ENCODE measurements around the gene DAB1. TPM values are rescaled to one million over a fixed set of nuclear protein-coding genes. Genes with fewer than 3 reads are reported as not detected.
A peak's percentile ranks its signal among the peaks of the same experiment; 100 is the strongest.

The DAB1 gene
- polyA plus RNA-seq, 4 donors, result 3.0 to 77.0 (median 24.3) TPM

- FAIRE-seq, result no peak
- 93 to 99% (median 97%) methylated on average over 3 of the region's 3 CpGs for WGBS, 3 donors
Observed at GRCh38 chr1:57250021-57250420, 173.8 kb downstream of the DAB1 start.

GRCh38 chr1:57249511-57249910 is 174.3 kb downstream of the DAB1 start:
- Histone ChIP-seq H3K4me1 (ENCODE audit: control insufficient read depth in 3 of 3, insufficient read depth in 2 of 3, low read depth in 1 of 3, low read length in 2 of 3) (no peaks in the 10 kb centered on the region), H3K27ac (ENCODE audit: low read depth in 1 of 3, low read length in 2 of 3) (no peak overlapping the region), H3K4me3 (ENCODE audit: low read depth in 1 of 3, low read length in 3 of 3) (no peak overlapping the region), H3K36me3 (ENCODE audit: control insufficient read depth in 3 of 3, insufficient read depth in 2 of 3, low read depth in 1 of 3, low read length in 3 of 3) (peaks cover 0 to 7% (median 0%) of the 10 kb centered on the region in 3 donors), H3K9me3 (ENCODE audit: control insufficient read depth in 2 of 2, insufficient read depth in 1 of 2, low read depth in 1 of 2, low read length in 1 of 2) (peaks cover 0 to 9% of the 10 kb centered on the region in 2 donors), H3K27me3 (ENCODE audit: control insufficient read depth in 3 of 3, insufficient read depth in 3 of 3, low read length in 3 of 3) (no peaks in the 10 kb centered on the region)
- WGBS, 3 donors, result 46 to 96% (median 68%) methylated on average over 2 of the region's 2 CpGs
- no peak for DNase-seq
- FAIRE-seq, result no peak

More at GRCh38 chr1:57250021-57250420, 173.8 kb downstream of the DAB1 start:
- no peak for DNase-seq
- Histone ChIP-seq H3K4me1 (ENCODE audit: control insufficient read depth in 3 of 3, insufficient read depth in 2 of 3, low read depth in 1 of 3, low read length in 2 of 3) (no peaks in the 10 kb centered on the region), H3K27ac (ENCODE audit: low read depth in 1 of 3, low read length in 2 of 3) (no peak overlapping the region), H3K4me3 (ENCODE audit: low read depth in 1 of 3, low read length in 3 of 3) (no peak overlapping the region), H3K27me3 (ENCODE audit: control insufficient read depth in 3 of 3, insufficient read depth in 3 of 3, low read length in 3 of 3) (no peaks in the 10 kb centered on the region), H3K36me3 (ENCODE audit: control insufficient read depth in 3 of 3, insufficient read depth in 2 of 3, low read depth in 1 of 3, low read length in 3 of 3) (peaks cover 0 to 7% (median 0%) of the 10 kb centered on the region in 3 donors), H3K9me3 (ENCODE audit: control insufficient read depth in 2 of 2, insufficient read depth in 1 of 2, low read depth in 1 of 2, low read length in 1 of 2) (peaks cover 0 to 9% of the 10 kb centered on the region in 2 donors)

- H3K27me3 ChIP-seq (ENCODE audit: control insufficient read depth in 3 of 3, insufficient read depth in 3 of 3, low read length in 3 of 3), result no peaks in the 10 kb centered on the region
- DNase-seq (no peak), FAIRE-seq (no peak)
- peaks cover 0 to 7% (median 0%) of the 10 kb centered on the region in 3 donors for H3K36me3 ChIP-seq (ENCODE audit: control insufficient read depth in 3 of 3, insufficient read depth in 2 of 3, low read depth in 1 of 3, low read length in 3 of 3)
- H3K4me3 ChIP-seq (ENCODE audit: low read depth in 1 of 3, low read length in 3 of 3), result no peak overlapping the region
- no peaks in the 10 kb centered on the region for H3K4me1 ChIP-seq (ENCODE audit: control insufficient read depth in 3 of 3, insufficient read depth in 2 of 3, low read depth in 1 of 3, low read length in 2 of 3)
- peaks cover 0 to 9% of the 10 kb centered on the region in 2 donors for H3K9me3 ChIP-seq (ENCODE audit: control insufficient read depth in 2 of 2, insufficient read depth in 1 of 2, low read depth in 1 of 2, low read length in 1 of 2)
- WGBS, 3 donors, result 87 to 93% (median 92%) methylated on average over 3 of the region's 3 CpGs
- H3K27ac ChIP-seq (ENCODE audit: low read depth in 1 of 3, low read length in 2 of 3), result no peak overlapping the region
Observed at GRCh38 chr1:57248830-57249229, 175.0 kb downstream of the DAB1 start.

DNA sequence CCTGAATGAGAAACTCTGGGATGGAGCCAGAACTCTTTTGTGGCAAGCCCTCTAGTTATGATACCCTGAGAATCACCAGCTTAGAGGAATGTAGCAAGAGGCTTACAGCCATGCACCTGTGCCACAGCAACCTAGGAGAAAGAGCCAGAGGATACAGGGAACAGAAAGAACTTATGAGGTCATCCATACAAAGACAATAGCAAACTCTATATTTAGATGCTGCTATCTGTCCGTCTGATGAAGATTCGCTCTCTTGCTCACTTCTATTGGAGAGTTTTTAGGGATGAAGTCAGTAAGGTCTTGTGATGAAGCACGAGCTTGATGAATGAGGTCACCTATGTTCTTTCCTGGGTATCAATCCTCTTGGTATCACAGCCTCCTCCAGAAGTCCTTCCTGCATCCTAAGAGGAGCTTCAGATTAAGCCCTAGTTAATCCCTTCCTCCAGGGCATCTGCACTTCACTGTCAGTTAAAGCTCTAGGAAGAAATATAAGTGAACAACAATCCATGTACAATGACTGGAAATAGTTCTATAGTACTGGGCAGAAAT is 185.6 kb downstream of the DAB1 start:
- Histone ChIP-seq H3K27me3 (ENCODE audit: control insufficient read depth in 3 of 3, insufficient read depth in 3 of 3, low read length in 3 of 3) (no peaks in the 10 kb centered on the region), H3K4me1 (ENCODE audit: control insufficient read depth in 3 of 3, insufficient read depth in 2 of 3, low read depth in 1 of 3, low read length in 2 of 3) (peaks cover 4 to 9% (median 6%) of the 10 kb centered on the region in 3 donors), H3K9me3 (ENCODE audit: control insufficient read depth in 2 of 2, insufficient read depth in 1 of 2, low read depth in 1 of 2, low read length in 1 of 2) (no peaks in the 10 kb centered on the region), H3K27ac (ENCODE audit: low read depth in 1 of 3, low read length in 2 of 3) (no peak overlapping the region), H3K36me3 (ENCODE audit: control insufficient read depth in 3 of 3, insufficient read depth in 2 of 3, low read depth in 1 of 3, low read length in 3 of 3) (peaks cover 0 to 4% (median 0%) of the 10 kb centered on the region in 3 donors), H3K4me3 (ENCODE audit: low read depth in 1 of 3, low read length in 3 of 3) (no peak overlapping the region)
- FAIRE-seq (no peak), DNase-seq (no peak)
- 86 to 94% (median 88%) methylated on average over 3 of the region's 3 CpGs for WGBS, 3 donors

DNA sequence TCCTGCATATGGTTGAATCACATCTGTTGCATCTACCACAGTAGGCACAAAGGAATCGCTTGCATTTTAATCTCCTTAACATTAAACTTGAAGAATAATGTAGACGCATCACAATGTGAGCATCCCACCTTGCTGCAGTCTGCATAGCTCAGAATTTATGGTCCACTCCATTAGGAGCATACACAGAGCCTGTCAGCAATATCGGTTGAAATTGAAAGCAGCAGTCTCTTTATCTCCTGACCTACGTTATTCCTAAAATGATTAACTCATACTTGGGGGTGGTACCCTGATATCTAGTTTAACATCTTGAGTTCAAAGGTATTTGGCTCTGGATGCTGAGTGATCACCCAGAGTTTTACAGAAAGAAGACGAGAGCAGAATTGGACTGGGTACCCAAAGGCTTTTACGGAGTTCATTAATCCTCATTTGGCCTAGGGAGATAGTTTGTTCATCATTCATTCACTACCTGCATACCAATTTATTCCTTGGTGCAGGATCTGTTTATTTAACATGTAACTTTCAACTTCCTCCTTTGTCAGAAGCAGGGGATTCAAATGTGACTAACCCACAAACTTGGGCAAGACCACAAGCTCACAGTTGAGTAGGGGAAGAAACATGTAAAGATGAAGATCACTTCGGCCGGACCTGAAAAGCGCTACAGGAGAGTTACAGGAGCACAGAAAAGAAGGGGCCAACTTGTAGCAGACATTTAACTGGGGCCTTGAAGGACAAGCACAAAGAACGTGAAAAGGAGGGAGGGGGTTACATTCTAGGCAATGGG is 187.9 kb downstream of the DAB1 start:
- 45 to 65% (median 47%) methylated on average over 10 of the region's 10 CpGs for WGBS, 3 donors
- Histone ChIP-seq H3K4me3 (ENCODE audit: low read depth in 1 of 3, low read length in 3 of 3) (no peak overlapping the region), H3K27me3 (ENCODE audit: control insufficient read depth in 3 of 3, insufficient read depth in 3 of 3, low read length in 3 of 3) (no peaks in the 10 kb centered on the region), H3K27ac (ENCODE audit: low read depth in 1 of 3, low read length in 2 of 3) (no peak overlapping the region), H3K4me1 (ENCODE audit: control insufficient read depth in 3 of 3, insufficient read depth in 2 of 3, low read depth in 1 of 3, low read length in 2 of 3) (peaks cover 4 to 9% (median 6%) of the 10 kb centered on the region in 3 donors), H3K36me3 (ENCODE audit: control insufficient read depth in 3 of 3, insufficient read depth in 2 of 3, low read depth in 1 of 3, low read length in 3 of 3) (peaks cover 0 to 4% (median 0%) of the 10 kb centered on the region in 3 donors), H3K9me3 (ENCODE audit: control insufficient read depth in 2 of 2, insufficient read depth in 1 of 2, low read depth in 1 of 2, low read length in 1 of 2) (no peaks in the 10 kb centered on the region)
- FAIRE-seq (no peak), DNase-seq (peak; percentile 69 to 85)

GRCh38 chr1:57234459-57234858 is 189.4 kb downstream of the DAB1 start:
- Histone ChIP-seq H3K27ac (ENCODE audit: low read depth in 1 of 3, low read length in 2 of 3) (no peak overlapping the region), H3K4me3 (ENCODE audit: low read depth in 1 of 3, low read length in 3 of 3) (no peak overlapping the region), H3K4me1 (ENCODE audit: control insufficient read depth in 3 of 3, insufficient read depth in 2 of 3, low read depth in 1 of 3, low read length in 2 of 3) (peaks cover 4 to 9% (median 6%) of the 10 kb centered on the region in 3 donors), H3K36me3 (ENCODE audit: control insufficient read depth in 3 of 3, insufficient read depth in 2 of 3, low read depth in 1 of 3, low read length in 3 of 3) (peaks cover 0 to 4% (median 0%) of the 10 kb centered on the region in 3 donors), H3K27me3 (ENCODE audit: control insufficient read depth in 3 of 3, insufficient read depth in 3 of 3, low read length in 3 of 3) (no peaks in the 10 kb centered on the region), H3K9me3 (ENCODE audit: control insufficient read depth in 2 of 2, insufficient read depth in 1 of 2, low read depth in 1 of 2, low read length in 1 of 2) (no peaks in the 10 kb centered on the region)
- DNase-seq (peak in 1 of 2 donors; percentile 13), FAIRE-seq (no peak)

GRCh38 chr1:57232500-57232899 is 191.4 kb downstream of the DAB1 start:
- H3K27ac ChIP-seq (ENCODE audit: low read depth in 1 of 3, low read length in 2 of 3), result no peak overlapping the region
- H3K27me3 ChIP-seq (ENCODE audit: control insufficient read depth in 3 of 3, insufficient read depth in 3 of 3, low read length in 3 of 3), result no peaks in the 10 kb centered on the region
- no peaks in the 10 kb centered on the region for H3K36me3 ChIP-seq (ENCODE audit: control insufficient read depth in 3 of 3, insufficient read depth in 2 of 3, low read depth in 1 of 3, low read length in 3 of 3)
- DNase-seq (peak in 1 of 2 donors; percentile 37), FAIRE-seq (no peak)
- no peak overlapping the region for H3K4me3 ChIP-seq (ENCODE audit: low read depth in 1 of 3, low read length in 3 of 3)
- 81 to 95% (median 85%) methylated on average over 3 of the region's 3 CpGs for WGBS, 3 donors
- H3K9me3 ChIP-seq (ENCODE audit: control insufficient read depth in 2 of 2, insufficient read depth in 1 of 2, low read depth in 1 of 2, low read length in 1 of 2), result no peaks in the 10 kb centered on the region
- peaks cover 4 to 12% (median 5%) of the 10 kb centered on the region in 3 donors for H3K4me1 ChIP-seq (ENCODE audit: control insufficient read depth in 3 of 3, insufficient read depth in 2 of 3, low read depth in 1 of 3, low read length in 2 of 3)

DNA sequence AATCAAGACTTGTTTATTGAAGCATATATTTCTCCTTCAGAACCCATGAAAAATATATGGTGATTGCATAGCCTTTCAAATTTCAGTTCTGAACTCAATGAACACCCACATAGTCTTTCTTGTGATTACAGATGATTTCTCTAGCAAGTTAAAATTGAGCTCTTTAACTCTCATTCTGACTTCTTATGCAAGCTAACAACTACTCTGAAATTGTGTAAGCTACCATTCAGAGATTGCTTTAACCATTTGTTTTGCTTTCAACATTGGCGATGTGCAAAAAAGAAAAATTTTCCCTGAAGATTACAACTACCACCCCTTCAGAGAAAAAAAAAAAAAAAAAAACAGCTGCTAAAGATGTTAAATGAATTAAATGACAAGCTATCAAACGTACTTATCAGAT is 193.9 kb downstream of the DAB1 start:
- no peak overlapping the region for H3K4me3 ChIP-seq (ENCODE audit: low read depth in 1 of 3, low read length in 3 of 3)
- no peak overlapping the region for H3K27ac ChIP-seq (ENCODE audit: low read depth in 1 of 3, low read length in 2 of 3)
- WGBS, 3 donors, result 57 to 67% (median 63%) methylated on average over 2 of the region's 2 CpGs
- H3K36me3 ChIP-seq (ENCODE audit: control insufficient read depth in 3 of 3, insufficient read depth in 2 of 3, low read depth in 1 of 3, low read length in 3 of 3), result no peaks in the 10 kb centered on the region
- FAIRE-seq (no peak), DNase-seq (no peak)
- H3K27me3 ChIP-seq (ENCODE audit: control insufficient read depth in 3 of 3, insufficient read depth in 3 of 3, low read length in 3 of 3), result no peaks in the 10 kb centered on the region
- peaks cover 0 to 8% (median 5%) of the 10 kb centered on the region in 3 donors for H3K4me1 ChIP-seq (ENCODE audit: control insufficient read depth in 3 of 3, insufficient read depth in 2 of 3, low read depth in 1 of 3, low read length in 2 of 3)
- H3K9me3 ChIP-seq (ENCODE audit: control insufficient read depth in 2 of 2, insufficient read depth in 1 of 2, low read depth in 1 of 2, low read length in 1 of 2), result no peaks in the 10 kb centered on the region

All from small intestine (tissue), 7 donors.